ENCODE results near the gene IL36B.

Gene IL36B

DNA sequence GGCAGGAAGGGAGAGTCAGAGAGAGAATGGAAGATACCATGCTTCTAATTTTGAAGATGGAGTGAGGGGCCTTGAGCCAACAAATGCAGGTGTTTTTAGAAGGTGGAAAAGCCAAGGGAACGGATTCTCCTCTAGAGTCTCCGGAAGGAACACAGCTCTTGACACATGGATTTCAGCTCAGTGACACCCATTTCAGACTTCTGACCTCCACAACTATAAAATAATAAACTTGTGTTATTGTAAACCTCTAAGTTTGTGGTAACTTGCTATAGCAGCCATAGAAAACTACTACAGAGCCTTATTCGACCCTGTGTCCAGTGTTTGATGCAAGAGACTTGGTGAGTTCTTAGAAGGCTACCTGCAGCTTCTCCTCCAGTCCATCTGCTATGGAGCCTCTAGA, 22.9 kb upstream of the IL36B start:
- DNase-seq (ENCODE audit: low spot score), result no peak

- DNase-seq (ENCODE audit: low spot score), result no peak
Observed at GRCh38 chr2:113075030-113075429, 22.4 kb upstream of the IL36B start.

- no peak for DNase-seq (ENCODE audit: low spot score)
Observed at GRCh38 chr2:113073325-113073834, 20.7 kb upstream of the IL36B start.

DNA sequence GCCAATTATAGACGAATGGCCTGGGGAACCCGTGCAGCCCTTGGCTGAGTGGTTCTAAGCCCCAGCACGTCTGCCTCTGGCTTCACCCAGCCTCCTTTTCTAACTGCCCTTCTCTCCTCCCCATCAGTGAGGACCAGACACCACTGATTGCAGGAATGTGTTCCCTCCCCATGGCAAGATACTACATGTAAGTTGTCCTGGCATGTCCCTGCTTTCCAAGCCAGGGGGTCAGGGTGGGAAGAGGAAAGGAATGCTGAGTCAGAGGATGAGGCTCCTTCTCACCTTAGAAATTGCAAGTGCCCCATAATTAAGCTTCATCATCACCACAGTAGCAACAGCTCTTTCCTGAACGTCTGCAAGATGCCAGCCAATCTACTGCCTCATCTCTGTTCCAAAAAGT, 19.9 kb upstream of the IL36B start:
- no peak for DNase-seq (ENCODE audit: low spot score)

- no peak for DNase-seq (ENCODE audit: low spot score)
Observed at GRCh38 chr2:113070606-113070975, 17.9 kb upstream of the IL36B start.

- DNase-seq (ENCODE audit: low spot score), result no peak
Observed at GRCh38 chr2:113069676-113070605, 17.3 kb upstream of the IL36B start.

GRCh38 chr2:113068706-113069485, 16.2 kb upstream of the IL36B start:
- no peak for DNase-seq (ENCODE audit: low spot score)

GRCh38 chr2:113068249-113068648, 15.6 kb upstream of the IL36B start:
- DNase-seq (ENCODE audit: low spot score), result no peak

GRCh38 chr2:113067681-113068080, 15.0 kb upstream of the IL36B start, which contains the start of gene IL1F10:
Gene IL1F10 (plus strand): TSS chr2:113067970. CDS start chr2:113072739, 4,769 bp downstream.
- DNase-seq (ENCODE audit: low spot score), result no peak

GRCh38 chr2:113064898-113065297, 12.2 kb upstream of the IL36B start:
- DNase-seq (ENCODE audit: low spot score), result no peak

GRCh38 chr2:113064281-113064680, 11.6 kb upstream of the IL36B start:
- no peak for DNase-seq (ENCODE audit: low spot score)

DNA sequence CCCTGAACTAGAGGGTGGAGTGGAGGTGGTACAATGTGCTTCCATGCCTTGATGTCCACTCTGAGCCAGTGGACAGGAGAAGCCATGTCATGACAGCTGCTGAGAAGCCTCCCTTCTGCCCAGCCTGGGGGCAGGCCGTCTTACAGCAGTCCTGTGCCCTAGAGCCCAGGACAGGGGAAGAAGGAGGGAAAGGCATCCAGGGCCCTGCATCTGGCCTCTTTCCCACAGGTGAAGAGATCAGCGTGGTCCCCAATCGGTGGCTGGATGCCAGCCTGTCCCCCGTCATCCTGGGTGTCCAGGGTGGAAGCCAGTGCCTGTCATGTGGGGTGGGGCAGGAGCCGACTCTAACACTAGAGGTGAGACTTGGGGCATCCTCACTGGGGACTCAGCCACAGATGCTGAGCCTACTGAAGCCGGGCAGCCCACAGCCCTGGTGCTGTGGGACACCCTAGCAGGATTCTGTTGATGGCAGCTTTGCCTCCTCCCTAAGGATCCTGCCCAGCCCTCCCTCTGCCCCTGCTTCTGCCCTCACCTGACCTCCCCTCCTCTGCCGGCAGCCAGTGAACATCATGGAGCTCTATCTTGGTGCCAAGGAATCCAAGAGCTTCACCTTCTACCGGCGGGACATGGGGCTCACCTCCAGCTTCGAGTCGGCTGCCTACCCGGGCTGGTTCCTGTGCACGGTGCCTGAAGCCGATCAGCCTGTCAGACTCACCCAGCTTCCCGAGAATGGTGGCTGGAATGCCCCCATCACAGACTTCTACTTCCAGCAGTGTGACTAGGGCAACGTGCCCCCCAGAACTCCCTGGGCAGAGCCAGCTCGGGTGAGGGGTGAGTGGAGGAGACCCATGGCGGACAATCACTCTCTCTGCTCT, 9.5 kb upstream of the IL36B start:
- no peak for DNase-seq (ENCODE audit: low spot score)

DNA sequence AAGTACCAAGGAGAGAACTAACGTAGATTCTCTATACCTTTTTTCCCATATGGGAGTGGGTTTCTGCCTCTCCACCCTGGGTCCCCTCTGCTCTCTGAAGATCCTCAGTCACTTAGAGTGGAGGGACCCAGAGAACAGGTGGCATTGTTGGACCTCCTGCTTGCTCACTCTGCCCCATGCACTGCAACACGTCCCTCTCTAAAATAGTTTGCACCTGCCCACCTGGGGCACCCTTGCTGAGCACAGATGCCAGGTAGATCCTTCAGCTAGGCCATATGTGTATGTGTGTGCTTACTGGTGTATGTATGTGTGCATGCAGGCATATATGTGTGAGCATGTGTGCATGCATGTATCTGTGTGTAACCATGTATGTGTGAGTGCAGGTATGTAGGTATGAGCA, 8.6 kb upstream of the IL36B start:
- DNase-seq (ENCODE audit: low spot score), result no peak

- DNase-seq (ENCODE audit: low spot score), result no peak
Observed at GRCh38 chr2:113060796-113061195, 8.1 kb upstream of the IL36B start.

- no peak for DNase-seq (ENCODE audit: low spot score)
Observed at GRCh38 chr2:113060396-113060795, 7.7 kb upstream of the IL36B start.

DNA sequence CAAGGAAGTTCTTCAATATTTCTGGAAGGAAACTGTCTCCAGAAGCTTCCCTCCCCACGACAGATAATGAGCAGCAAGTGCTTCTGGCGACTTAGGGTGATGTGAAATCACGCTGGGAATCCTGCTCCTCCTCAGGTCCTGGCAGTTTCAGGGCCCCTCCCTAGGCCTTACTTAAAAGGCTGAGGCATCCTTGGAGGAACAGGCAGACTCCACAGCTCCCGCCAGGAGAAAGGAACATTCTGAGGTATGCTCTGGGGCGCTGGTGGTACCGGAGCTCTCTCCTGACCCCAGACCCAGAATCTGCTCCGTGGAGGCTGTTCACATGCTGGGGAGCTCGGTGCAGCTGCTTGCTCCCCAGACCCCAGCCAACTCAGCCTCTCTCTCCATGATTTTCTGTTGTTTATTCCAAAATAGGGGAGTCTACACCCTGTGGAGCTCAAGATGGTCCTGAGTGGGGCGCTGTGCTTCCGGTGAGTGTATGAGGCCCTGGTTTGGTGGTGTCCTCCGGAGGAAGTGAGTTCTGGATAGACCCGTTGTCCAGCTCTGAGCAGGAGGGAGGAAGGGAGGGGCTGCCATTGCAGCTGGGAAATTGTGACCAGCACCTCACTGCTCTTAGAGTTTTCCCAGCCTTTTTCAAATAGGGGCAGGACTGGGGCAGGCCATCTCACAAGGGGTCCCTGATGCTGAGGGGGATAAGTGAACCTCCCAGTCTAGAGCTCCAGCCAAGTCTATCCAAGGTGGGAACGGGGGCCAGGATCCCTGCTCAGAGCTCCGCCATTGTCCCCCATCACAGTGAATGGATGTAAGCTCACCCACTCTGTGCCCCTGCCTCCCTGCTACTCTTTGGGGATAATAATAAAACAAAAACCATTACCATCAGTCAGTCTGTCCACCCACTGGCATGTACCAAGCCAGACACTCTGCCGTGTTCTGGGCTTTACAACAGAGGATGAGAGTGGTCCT, 6.6 kb upstream of the IL36B start, which contains the start of gene IL36RN:
IL36RN (plus strand) TSS at position 201 of the 963 bp plus-strand sequence; CDS start at position 442, 241 bp downstream.
- DNase-seq (ENCODE audit: low spot score), result no peak

DNA sequence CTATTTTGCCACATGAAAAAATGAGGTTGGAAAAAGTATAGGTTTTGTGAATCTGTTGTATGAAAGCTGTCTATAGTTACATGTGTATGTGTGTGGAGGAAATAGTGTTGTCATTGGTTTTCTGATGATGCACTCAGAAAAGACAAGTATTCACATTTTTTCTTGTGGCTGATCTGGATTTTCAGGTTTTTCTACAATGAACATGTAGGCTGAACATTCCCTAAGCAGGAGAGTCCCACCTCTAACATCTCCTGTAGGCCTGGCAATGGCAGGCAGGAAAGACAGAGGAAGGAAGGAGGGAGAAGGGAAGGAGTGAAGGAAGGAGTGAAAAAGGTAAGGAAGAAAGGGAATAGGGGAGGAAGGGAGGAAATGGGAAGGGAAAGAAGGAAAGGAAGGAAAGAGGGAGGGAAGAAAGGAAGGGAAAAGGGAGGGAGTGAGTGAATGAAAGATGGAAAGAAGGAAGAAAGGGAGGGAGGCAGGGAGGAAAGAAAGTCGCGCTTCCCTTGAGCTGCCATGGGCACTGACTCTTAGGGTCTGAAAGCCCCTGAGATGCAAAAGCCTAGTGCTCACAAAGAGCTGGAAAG, 5.8 kb upstream of the IL36B start:
- DNase-seq (ENCODE audit: low spot score), result no peak

- DNase-seq (ENCODE audit: low spot score), result no peak
Observed at GRCh38 chr2:113057117-113057516, 4.5 kb upstream of the IL36B start.

GRCh38 chr2:113056521-113056920, 3.9 kb upstream of the IL36B start:
- DNase-seq (ENCODE audit: low spot score), result no peak

- DNase-seq (ENCODE audit: low spot score), result no peak
Observed at GRCh38 chr2:113054066-113054465, 1.4 kb upstream of the IL36B start.

Measured in D341Med (cell line).